K562 (cell line): ENCODE data around the gene ABHD4. TPM values are rescaled to one million over a fixed set of nuclear protein-coding genes. Genes with fewer than 3 reads are reported as not detected.

Source experiments
- EP400 ChIP-seq: fragments of 450-650 bp; IDR thresholded peaks from 2 replicates; pipeline ENCODE4 v1.6.1; 2017; ENCODE audit warnings: antibody characterized with exemption, mild to moderate bottlenecking, moderate library complexity
- GATAD2A ChIP-seq: fragments of 450-650 bp; IDR thresholded peaks from 2 replicates; pipeline ENCODE4 v1.6.1; 2017
- MAX ChIP-seq: sonication (generic); formaldehyde crosslinking; IDR thresholded peaks from 2 replicates; pipeline ENCODE4 v1.9.0; 2022; ENCODE audit warnings: mild to moderate bottlenecking, missing genetic modification reagents
- TRIM25 ChIP-seq: fragments of 450-650 bp; IDR thresholded peaks from 2 replicates; pipeline ENCODE4 v1.7.0; 2016; ENCODE audit warnings: borderline replicate concordance
- ZFP36 ChIP-seq: fragments of 150-350 bp; IDR thresholded peaks from 2 replicates; pipeline ENCODE4 v1.6.1; 2018; ENCODE audit warnings: low read length, low read depth; ENCODE audit not compliant: partially characterized antibody
- ZFX ChIP-seq: sonication (generic); formaldehyde crosslinking; IDR thresholded peaks from 2 replicates; pipeline ENCODE4 v1.8.0; 2022; ENCODE audit warnings: mild to moderate bottlenecking, missing genetic modification reagents, moderate library complexity
- ZKSCAN1 ChIP-seq: fragments of 150-350 bp; IDR thresholded peaks from 2 replicates; pipeline ENCODE4 v1.6.1; 2016; ENCODE audit warnings: low read depth, low read length
- ZNF507 ChIP-seq: conservative IDR thresholded peaks from 2 replicates; pipeline ENCODE4 v1.6.1; 2017; ENCODE audit warnings: missing genetic modification characterization, missing compliant biosample characterization
- ZNF740 ChIP-seq, 3 experiments: fragments of 200-800 bp in 1 of 3; sonication (Bioruptor generic) in 1 of 3; sonication (generic) in 1 of 3; formaldehyde crosslinking in 1 of 3; IDR thresholded peaks; 2 replicates each; pipeline versions ENCODE4 v1.6.1 to v1.8.0; 2016 to 2022; ENCODE audit warnings: mild to moderate bottlenecking in 2 of 3, missing compliant biosample characterization in 2 of 3, missing genetic modification characterization in 2 of 3, missing genetic modification reagents in 1 of 3
- polyA plus RNA-seq, 8 experiments: library from polyadenylated mRNA; depleted of rRNA in 4 of 8; stranded (reverse) in 5 of 8; unstranded in 3 of 8; fragments of >200 nt; fragmentation: Nextera tagmentation in 2 of 8; fragmentation: Illumina TruSeq in 1 of 8; extraction: Ambion mirVana in 2 of 8; extraction: Trizol in 1 of 8; gene quantifications; 2 replicates each; pipeline versions ENCODE4 v1.2.1 to v1.2.3, GENCODE V29; 2011 to 2014; ENCODE audit warnings: inconsistent platforms in 1 of 8, missing spikeins in 1 of 8
- total RNA-seq, 7 experiments: library from RNA; depleted of rRNA in 6 of 7; stranded (reverse); fragments of >200 nt in 6 of 7; fragmentation: Illumina TruSeq in 2 of 7; extraction: Trizol in 2 of 7; gene quantifications; 2 replicates each; pipeline versions ENCODE4 v1.2.1 to v1.2.3, GENCODE V29; 2011 to 2021; ENCODE audit warnings: low replicate concordance in 1 of 7
- TF ChIP-seq, protein P1 (sequence below): fragments of 450-650 bp; formaldehyde crosslinking; IDR thresholded peaks from 2 replicates; pipeline ENCODE4 v1.4.0; 2022; ENCODE audit warnings: mild to moderate bottlenecking, moderate library complexity
- TF ChIP-seq, protein P2 (sequence below): sonication (generic); formaldehyde crosslinking; IDR thresholded peaks from 2 replicates; pipeline ENCODE4 v1.5.0; 2020; ENCODE audit warnings: missing genetic modification reagents
- TF ChIP-seq, protein P3 (sequence below): sonication (generic); formaldehyde crosslinking; IDR thresholded peaks from 2 replicates; pipeline ENCODE4 v1.8.1; 2023; ENCODE audit warnings: mild to moderate bottlenecking, missing genetic modification reagents
- TF ChIP-seq, protein P4 (sequence below): sonication (generic); formaldehyde crosslinking; IDR thresholded peaks from 2 replicates; pipeline ENCODE4 v1.8.0; 2022; ENCODE audit warnings: mild to moderate bottlenecking, missing genetic modification reagents
- TF ChIP-seq, protein P5 (sequence below): fragments of 200-400 bp; formaldehyde crosslinking; IDR thresholded peaks from 2 replicates; pipeline ENCODE4 v1.6.1; 2017; ENCODE audit warnings: mild to moderate bottlenecking, low read depth, low read length, moderate library complexity

The ABHD4 gene
- total and polyA plus RNA-seq, 9 of the 15 experiments (the other 6 are each of a cell fraction or from before 2014, with no cell fraction given): 3.6 to 12.0 (median 7.2) TPM

DNA sequence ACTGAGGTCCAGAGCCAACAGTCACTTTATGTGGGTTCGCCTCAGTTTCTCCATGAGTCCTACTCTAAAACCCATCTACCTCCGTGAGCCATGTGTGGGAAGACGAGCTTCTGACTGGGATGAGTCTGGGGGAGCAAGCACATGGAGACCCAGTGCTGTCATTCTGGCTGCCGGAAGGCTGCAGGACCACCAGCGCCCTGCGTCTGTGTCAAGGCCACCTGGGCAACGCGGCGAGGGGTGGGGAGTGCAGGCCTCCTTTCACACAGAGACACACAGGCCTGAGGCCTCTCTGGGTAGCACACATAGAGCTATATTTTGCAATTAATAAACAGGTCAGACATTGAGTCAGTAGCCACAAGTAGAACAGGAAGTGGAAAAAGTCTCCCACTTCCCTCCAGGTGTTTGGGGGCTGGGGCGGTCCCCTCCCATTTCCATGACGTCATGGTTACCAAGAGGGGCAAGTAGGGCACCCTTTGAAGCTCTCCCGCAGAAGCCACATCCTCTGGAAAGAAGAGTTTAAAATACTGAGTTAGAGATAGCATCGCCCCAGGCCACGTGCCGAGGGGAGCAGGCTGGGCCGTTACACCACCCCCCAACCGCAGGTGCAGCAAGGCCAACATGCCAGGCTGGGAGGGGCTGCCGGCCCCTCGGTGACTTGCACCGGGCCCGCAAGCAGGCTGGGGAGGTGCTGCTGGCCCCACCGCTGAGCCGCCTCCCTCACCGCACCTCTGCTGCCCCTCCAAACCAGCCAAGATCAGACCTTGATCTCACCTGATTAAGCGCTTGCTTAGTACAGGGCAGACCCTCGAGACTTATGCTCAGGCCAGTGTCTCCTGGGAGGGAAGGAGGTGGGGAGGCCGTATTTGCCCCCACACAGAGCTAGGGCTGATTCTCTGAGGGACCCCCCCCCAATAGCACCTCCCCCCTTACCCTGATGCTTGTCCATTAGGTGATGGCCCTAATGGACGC, 41.8 kb upstream of the ABHD4 start (continued):
- TF ChIP-seq, protein P1, sequence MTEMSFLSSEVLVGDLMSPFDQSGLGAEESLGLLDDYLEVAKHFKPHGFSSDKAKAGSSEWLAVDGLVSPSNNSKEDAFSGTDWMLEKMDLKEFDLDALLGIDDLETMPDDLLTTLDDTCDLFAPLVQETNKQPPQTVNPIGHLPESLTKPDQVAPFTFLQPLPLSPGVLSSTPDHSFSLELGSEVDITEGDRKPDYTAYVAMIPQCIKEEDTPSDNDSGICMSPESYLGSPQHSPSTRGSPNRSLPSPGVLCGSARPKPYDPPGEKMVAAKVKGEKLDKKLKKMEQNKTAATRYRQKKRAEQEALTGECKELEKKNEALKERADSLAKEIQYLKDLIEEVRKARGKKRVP (CRISPR knock-in tag): 0 out of 2 replicates have a peak, but pooled peaks have one; percentile 19
- no peak for TF ChIP-seq ZKSCAN1
- TF ChIP-seq ZNF740 (CRISPR knock-in tag; IDR thresholded peaks at IDR 0.05): peak; percentile 46; the same call in 1 of the 2 replicates
- TF ChIP-seq ZNF740 (tag; IDR thresholded peaks at IDR 0.05): no peak
- TF ChIP-seq, protein P2, sequence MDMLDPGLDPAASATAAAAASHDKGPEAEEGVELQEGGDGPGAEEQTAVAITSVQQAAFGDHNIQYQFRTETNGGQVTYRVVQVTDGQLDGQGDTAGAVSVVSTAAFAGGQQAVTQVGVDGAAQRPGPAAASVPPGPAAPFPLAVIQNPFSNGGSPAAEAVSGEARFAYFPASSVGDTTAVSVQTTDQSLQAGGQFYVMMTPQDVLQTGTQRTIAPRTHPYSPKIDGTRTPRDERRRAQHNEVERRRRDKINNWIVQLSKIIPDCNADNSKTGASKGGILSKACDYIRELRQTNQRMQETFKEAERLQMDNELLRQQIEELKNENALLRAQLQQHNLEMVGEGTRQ (CRISPR knock-in tag): peak; percentile 59
- TF ChIP-seq, protein P3, sequence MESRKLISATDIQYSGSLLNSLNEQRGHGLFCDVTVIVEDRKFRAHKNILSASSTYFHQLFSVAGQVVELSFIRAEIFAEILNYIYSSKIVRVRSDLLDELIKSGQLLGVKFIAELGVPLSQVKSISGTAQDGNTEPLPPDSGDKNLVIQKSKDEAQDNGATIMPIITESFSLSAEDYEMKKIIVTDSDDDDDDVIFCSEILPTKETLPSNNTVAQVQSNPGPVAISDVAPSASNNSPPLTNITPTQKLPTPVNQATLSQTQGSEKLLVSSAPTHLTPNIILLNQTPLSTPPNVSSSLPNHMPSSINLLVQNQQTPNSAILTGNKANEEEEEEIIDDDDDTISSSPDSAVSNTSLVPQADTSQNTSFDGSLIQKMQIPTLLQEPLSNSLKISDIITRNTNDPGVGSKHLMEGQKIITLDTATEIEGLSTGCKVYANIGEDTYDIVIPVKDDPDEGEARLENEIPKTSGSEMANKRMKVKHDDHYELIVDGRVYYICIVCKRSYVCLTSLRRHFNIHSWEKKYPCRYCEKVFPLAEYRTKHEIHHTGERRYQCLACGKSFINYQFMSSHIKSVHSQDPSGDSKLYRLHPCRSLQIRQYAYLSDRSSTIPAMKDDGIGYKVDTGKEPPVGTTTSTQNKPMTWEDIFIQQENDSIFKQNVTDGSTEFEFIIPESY (CRISPR knock-in tag): no peak
- TF ChIP-seq TRIM25: no peak
- TF ChIP-seq EP400: 0 out of 2 replicates have a peak, but pooled peaks have one; percentile 9
- TF ChIP-seq ZFX (CRISPR knock-in tag): peak; percentile 37; the same call in 1 of the 2 replicates
- TF ChIP-seq GATAD2A: no peak
- TF ChIP-seq, protein P4, sequence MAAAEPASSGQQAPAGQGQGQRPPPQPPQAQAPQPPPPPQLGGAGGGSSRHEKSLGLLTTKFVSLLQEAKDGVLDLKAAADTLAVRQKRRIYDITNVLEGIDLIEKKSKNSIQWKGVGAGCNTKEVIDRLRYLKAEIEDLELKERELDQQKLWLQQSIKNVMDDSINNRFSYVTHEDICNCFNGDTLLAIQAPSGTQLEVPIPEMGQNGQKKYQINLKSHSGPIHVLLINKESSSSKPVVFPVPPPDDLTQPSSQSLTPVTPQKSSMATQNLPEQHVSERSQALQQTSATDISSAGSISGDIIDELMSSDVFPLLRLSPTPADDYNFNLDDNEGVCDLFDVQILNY: no peak
- no peak for TF ChIP-seq ZFP36
- TF ChIP-seq ZNF507 (tag): no peak
- TF ChIP-seq MAX: peak; percentile 88
- TF ChIP-seq, protein P5, sequence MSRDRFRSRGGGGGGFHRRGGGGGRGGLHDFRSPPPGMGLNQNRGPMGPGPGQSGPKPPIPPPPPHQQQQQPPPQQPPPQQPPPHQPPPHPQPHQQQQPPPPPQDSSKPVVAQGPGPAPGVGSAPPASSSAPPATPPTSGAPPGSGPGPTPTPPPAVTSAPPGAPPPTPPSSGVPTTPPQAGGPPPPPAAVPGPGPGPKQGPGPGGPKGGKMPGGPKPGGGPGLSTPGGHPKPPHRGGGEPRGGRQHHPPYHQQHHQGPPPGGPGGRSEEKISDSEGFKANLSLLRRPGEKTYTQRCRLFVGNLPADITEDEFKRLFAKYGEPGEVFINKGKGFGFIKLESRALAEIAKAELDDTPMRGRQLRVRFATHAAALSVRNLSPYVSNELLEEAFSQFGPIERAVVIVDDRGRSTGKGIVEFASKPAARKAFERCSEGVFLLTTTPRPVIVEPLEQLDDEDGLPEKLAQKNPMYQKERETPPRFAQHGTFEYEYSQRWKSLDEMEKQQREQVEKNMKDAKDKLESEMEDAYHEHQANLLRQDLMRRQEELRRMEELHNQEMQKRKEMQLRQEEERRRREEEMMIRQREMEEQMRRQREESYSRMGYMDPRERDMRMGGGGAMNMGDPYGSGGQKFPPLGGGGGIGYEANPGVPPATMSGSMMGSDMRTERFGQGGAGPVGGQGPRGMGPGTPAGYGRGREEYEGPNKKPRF: no peak
